Measurements from ENCODE around the gene DIABLO. TPM values are rescaled to one million over a fixed set of nuclear protein-coding genes. Genes with fewer than 3 reads are reported as not detected.
A peak's percentile ranks its signal among the peaks of the same experiment; 100 is the strongest.
"Not testable (repeated sequence)": the region's sequence is repeated elsewhere in the genome, so short reads cannot be mapped to it uniquely, and the experiment has no call there.

DIABLO gene
- total RNA-seq, 1 donor from 2014 or later = 58.7 TPM

- DNase-seq (ENCODE audit: low read depth in 2 of 2) = no peak
Measured at GRCh38 chr12:122189626-122190475, 36.0 kb downstream of the DIABLO start.

- DNase-seq (ENCODE audit: low read depth in 2 of 2) = no peak
Measured at GRCh38 chr12:122187466-122187865, 38.4 kb downstream of the DIABLO start.

- no peak for DNase-seq (ENCODE audit: low read depth in 2 of 2)
Measured at GRCh38 chr12:122185494-122186082, 40.3 kb downstream of the DIABLO start.

GRCh38 chr12:122185079-122185478, 40.8 kb downstream of the DIABLO start:
- DNase-seq (ENCODE audit: low read depth in 2 of 2) = no peak

GRCh38 chr12:122184517-122184916, 41.3 kb downstream of the DIABLO start:
- DNase-seq (ENCODE audit: low read depth in 2 of 2) = no peak

- DNase-seq (ENCODE audit: low read depth in 2 of 2) = no peak
Measured at GRCh38 chr12:122183588-122183940, 42.3 kb downstream of the DIABLO start.

GRCh38 chr12:122182887-122183587, 42.8 kb downstream of the DIABLO start, which contains the start of gene LRRC43:
TSS of gene LRRC43 (plus strand) at chr12:122183123. CDS start at chr12:122183145, 22 bp downstream.
- DNase-seq (ENCODE audit: low read depth in 2 of 2) = peak in 1 of 2 donors; percentile 33

GRCh38 chr12:122176473-122176872, 49.4 kb downstream of the DIABLO start:
- DNase-seq (ENCODE audit: low read depth in 2 of 2) = not testable (repeated sequence)

GRCh38 chr12:122174155-122174845, 51.6 kb downstream of the DIABLO start, which contains the start of gene IL31:
TSS of gene IL31 (minus strand) at chr12:122174221. CDS start at chr12:122174172, 49 bp downstream.
- DNase-seq (ENCODE audit: low read depth in 2 of 2) = no peak

GRCh38 chr12:122172262-122172939, 53.5 kb downstream of the DIABLO start:
- no peak for DNase-seq (ENCODE audit: low read depth in 2 of 2)

- DNase-seq (ENCODE audit: low read depth in 2 of 2) = no peak
Measured at GRCh38 chr12:122171399-122171798, 54.5 kb downstream of the DIABLO start.

GRCh38 chr12:122168492-122168891, 57.4 kb downstream of the DIABLO start:
- no peak for DNase-seq (ENCODE audit: low read depth in 2 of 2)

GRCh38 chr12:122167356-122167925, 58.4 kb downstream of the DIABLO start:
- DNase-seq (ENCODE audit: low read depth in 2 of 2) = peak; percentile 45 to 57

GRCh38 chr12:122166422-122167349, 59.2 kb downstream of the DIABLO start:
- DNase-seq (ENCODE audit: low read depth in 2 of 2) = no peak

GRCh38 chr12:122162976-122163375, 62.9 kb downstream of the DIABLO start:
- DNase-seq (ENCODE audit: low read depth in 2 of 2) = no peak

GRCh38 chr12:122161682-122162081, 64.2 kb downstream of the DIABLO start:
- no peak for DNase-seq (ENCODE audit: low read depth in 2 of 2)

- DNase-seq (ENCODE audit: low read depth in 2 of 2) = no peak
Measured at GRCh38 chr12:122160761-122161160, 65.1 kb downstream of the DIABLO start.

- no peak for DNase-seq (ENCODE audit: low read depth in 2 of 2)
Measured at GRCh38 chr12:122159882-122160281, 66.0 kb downstream of the DIABLO start.

GRCh38 chr12:122158700-122159285, 67.1 kb downstream of the DIABLO start:
- DNase-seq (ENCODE audit: low read depth in 2 of 2) = no peak

Data from dermis microvascular lymphatic vessel endothelial cell (primary cell).